Measurements from ENCODE around the gene STK38L. TPM values are rescaled to one million over a fixed set of nuclear protein-coding genes. Genes with fewer than 3 reads are reported as not detected.

STK38L gene
- polyA plus RNA-seq, 1 of the 3 experiments (the other 2 are of a cell fraction) = 4.7 TPM

DNA sequence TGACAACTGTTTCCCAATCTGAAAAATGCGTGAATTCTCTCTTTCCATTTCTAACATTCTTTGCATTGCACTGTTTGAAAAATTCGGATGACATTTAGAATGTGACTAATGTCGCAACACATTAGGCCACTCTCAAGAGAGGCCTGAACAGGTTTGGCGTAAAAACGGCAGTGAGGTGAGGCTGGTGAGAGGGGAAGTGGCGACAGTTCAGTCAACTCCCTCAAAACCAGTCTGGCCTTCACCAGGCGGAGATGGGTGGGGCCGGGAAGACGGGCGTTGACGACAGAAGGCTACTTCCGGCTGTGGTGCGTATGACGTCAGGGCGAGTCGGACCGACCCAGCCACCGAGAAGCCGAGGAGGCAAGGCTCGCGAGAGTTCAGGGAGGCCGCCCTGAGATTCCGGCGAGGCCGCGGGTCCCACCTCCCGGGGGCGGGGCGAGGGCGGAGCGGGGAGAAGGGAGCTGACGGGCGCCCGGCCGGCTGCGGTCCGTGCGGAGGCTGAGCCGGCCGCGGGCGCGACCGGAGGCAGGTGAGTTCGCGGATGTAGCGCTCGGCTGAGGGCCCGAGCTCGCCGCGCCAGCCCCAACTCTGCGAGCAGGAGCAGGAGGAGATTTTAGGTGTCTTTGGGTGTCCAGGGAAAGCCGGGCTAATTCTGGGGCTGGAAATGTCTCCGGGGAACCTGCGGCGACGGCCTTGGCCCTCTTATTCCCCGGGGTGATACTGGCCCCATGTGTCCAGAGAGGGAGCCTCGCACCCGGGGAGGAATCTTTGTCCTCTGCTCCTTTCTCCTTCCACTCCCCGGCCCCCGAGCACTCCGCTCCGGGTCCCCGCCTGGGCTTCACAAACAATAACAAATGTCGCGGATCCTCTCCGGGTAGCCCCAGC is at the start of gene STK38L (continued):
- TF ChIP-seq ZBTB33 (IDR thresholded peaks at IDR 0.05; ENCODE audit: borderline replicate concordance, low read depth) = peak; percentile 96
- TF ChIP-seq, protein P1, sequence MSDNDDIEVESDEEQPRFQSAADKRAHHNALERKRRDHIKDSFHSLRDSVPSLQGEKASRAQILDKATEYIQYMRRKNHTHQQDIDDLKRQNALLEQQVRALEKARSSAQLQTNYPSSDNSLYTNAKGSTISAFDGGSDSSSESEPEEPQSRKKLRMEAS (IDR thresholded peaks at IDR 0.05; ENCODE audit: low read depth) = no peak; the same call in 1 of the 2 replicates
- TF ChIP-seq GATA2 (CRISPR knock-in tag; IDR thresholded peaks at IDR 0.05) = no peak
- peak; percentile 43; the same call in 1 of the 2 replicates for TF ChIP-seq TAF1 (IDR thresholded peaks at IDR 0.05; ENCODE audit: borderline replicate concordance, low read depth, low read length)
- no peak; the same call in 1 of the 2 replicates for TF ChIP-seq SIN3A (IDR thresholded peaks at IDR 0.05; ENCODE audit: borderline replicate concordance, low read depth, low read length)
- TF ChIP-seq TCF12 (IDR thresholded peaks at IDR 0.05) = no peak

DNA sequence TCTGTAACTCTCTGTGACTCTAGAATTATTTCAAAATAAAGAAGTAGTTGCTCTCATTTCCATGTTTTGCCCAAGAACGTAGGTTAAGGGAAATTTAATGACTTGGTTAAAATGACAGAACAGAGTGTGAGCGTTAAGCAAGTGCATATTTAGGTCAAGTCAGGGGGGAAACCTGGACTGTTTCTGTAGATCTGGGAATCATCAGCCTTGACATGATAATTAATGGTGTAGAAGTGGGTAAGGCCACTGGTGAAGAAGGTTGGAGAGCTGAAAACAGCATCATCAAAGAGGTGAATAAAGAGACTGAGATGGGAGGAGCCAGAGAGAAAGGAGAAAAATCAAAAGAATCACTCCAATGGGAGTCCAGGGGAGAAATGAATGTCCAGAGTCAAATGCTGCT is 49.4 kb upstream of the STK38L start:
- H3K4me1 ChIP-seq (ENCODE audit: control insufficient read depth in 1 of 2, insufficient read depth in 2 of 2, low read depth in 1 of 2, low read length in 1 of 2) = peaks cover 7 to 9% of the 10 kb centered on the region in 2 experiments; a peak in 3 of 4 replicates
- H3K27me3 ChIP-seq (ENCODE audit: insufficient read depth) = no peaks in the 10 kb centered on the region
- no peaks in the 10 kb centered on the region for H3K9me3 ChIP-seq
- no peaks in the 10 kb centered on the region for H4K20me1 ChIP-seq (ENCODE audit: insufficient read depth)
- peak overlapping the region in 1 of 2 experiments; percentile 58; a peak in 1 of 4 replicates for H3K27ac ChIP-seq (ENCODE audit: low read depth in 2 of 2, low read length in 1 of 2)
- ChIA-PET CTCF (no interaction called here), POLR2A (no interaction called here)
- H3K9ac ChIP-seq = no peak overlapping the region
- WGBS (ENCODE audit: low lambda C conversion rate) = 84% methylated on average over 2 of the region's 2 CpGs
- TF ChIP-seq TCF12 (IDR thresholded peaks at IDR 0.05) (no peak), JUND (IDR thresholded peaks at IDR 0.05) (no peak), FOXJ3 (CRISPR knock-in tag; IDR thresholded peaks at IDR 0.05) (no peak), MEF2A (IDR thresholded peaks at IDR 0.05; ENCODE audit: borderline replicate concordance, low read depth) (no peak), SIN3A (IDR thresholded peaks at IDR 0.05; ENCODE audit: borderline replicate concordance, low read depth, low read length) (no peak), SMC3 (IDR thresholded peaks at IDR 0.05; ENCODE audit: low read depth, low read length) (no peak), GABPA (IDR thresholded peaks at IDR 0.05; ENCODE audit: low read depth) (no peak), CHD2 (IDR thresholded peaks at IDR 0.05; ENCODE audit: low read length, partially characterized antibody) (no peak), GATA2 (CRISPR knock-in tag; IDR thresholded peaks at IDR 0.05) (no peak), POLR2AphosphoS5 (IDR thresholded peaks at IDR 0.05; ENCODE audit: low read depth, low read length) (no peak), USF1 (IDR thresholded peaks at IDR 0.05; ENCODE audit: borderline replicate concordance, low read depth) (no peak), TEAD4 (IDR thresholded peaks at IDR 0.05; ENCODE audit: borderline replicate concordance, insufficient read depth) (no peak)
- H2AFZ ChIP-seq (ENCODE audit: low read depth) = no peak overlapping the region
- no peaks in the 10 kb centered on the region for H3F3A ChIP-seq (replicated peaks; ENCODE audit: insufficient read depth)
- no peak overlapping the region for H3K4me3 ChIP-seq (ENCODE audit: low read depth in 2 of 2, low read length in 1 of 2)
- no peak overlapping the region for H3K4me2 ChIP-seq
- no peaks in the 10 kb centered on the region for H3K36me3 ChIP-seq (replicated peaks in 1 of 2; ENCODE audit: control insufficient read depth in 1 of 2, insufficient read depth in 2 of 2, low read length in 1 of 2)
- no peaks in the 10 kb centered on the region for H3K79me2 ChIP-seq (ENCODE audit: insufficient read depth)
- no peaks in the 10 kb centered on the region for H3K9me2 ChIP-seq
- no peak for DNase-seq
